SK-N-SH (cell line): ENCODE data around the gene CIBAR2. TPM values are rescaled to one million over a fixed set of nuclear protein-coding genes. Genes with fewer than 3 reads are reported as not detected.

Source experiments
- CTCF ChIA-PET: fragments of 300-600, 350-600 bp; formaldehyde crosslinking; extraction: SDS; loops from one replicate; lab custom pipeline; 2021; lab: Yijun Ruan, JAX
- POLR2A ChIA-PET: fragments of 350-600 bp; sonication (Branson Sonifier 250); formaldehyde crosslinking; extraction: SDS; loops from one replicate; lab custom pipeline; 2020; ENCODE audit warnings: antibody characterized with exemption, inconsistent platforms; lab: Yijun Ruan, JAX
- DNase-seq: peaks from one replicate; pipeline ENCODE4 v3.0.0; 2012
- H2AFZ ChIP-seq: fragments of 200-600 bp; sonication (generic); 2 replicates; pipeline ENCODE4 v1.8.1; 2016; ENCODE audit warnings: antibody characterized with exemption, mild to moderate bottlenecking, low read depth
- H3F3A ChIP-seq: fragments of 200-600 bp; sonication (generic); replicated peaks from 2 replicates; pipeline ENCODE3; 2016; ENCODE audit warnings: antibody characterized with exemption, mild to moderate bottlenecking; ENCODE audit not compliant: insufficient read depth
- H3K27ac ChIP-seq, 2 experiments: fragments of 200-500 bp in 1 of 2; fragments of 200-600 bp in 1 of 2; sonication (Bioruptor generic) in 1 of 2; sonication (generic), shearing (Covaris generic) in 1 of 2; 2 replicates each; pipeline versions ENCODE4 v1.5.1 to v1.6.1; 2014 to 2016; ENCODE audit warnings: low read depth in 2 of 2, inconsistent platforms in 1 of 2, low read length in 1 of 2, mild to moderate bottlenecking in 1 of 2, mixed read lengths in 1 of 2
- H3K27me3 ChIP-seq: fragments of 200-600 bp; sonication (generic), shearing (Covaris generic); 2 replicates; pipeline ENCODE4 v1.6.1; 2016; ENCODE audit warnings: mixed run types; ENCODE audit not compliant: insufficient read depth
- H3K36me3 ChIP-seq, 2 experiments: fragments of 200-500 bp in 1 of 2; fragments of 200-600 bp in 1 of 2; sonication (Bioruptor generic) in 1 of 2; sonication (generic) in 1 of 2; replicated peaks in 1 of 2; 2 replicates each; pipeline versions ENCODE3 to v1.5.1; 2014 to 2016; ENCODE audit warnings: low read length in 1 of 2, mild to moderate bottlenecking in 1 of 2; ENCODE audit not compliant: insufficient read depth in 2 of 2, control insufficient read depth in 1 of 2
- H3K4me1 ChIP-seq, 2 experiments: fragments of 200-500 bp in 1 of 2; fragments of 200-600 bp in 1 of 2; sonication (Bioruptor generic) in 1 of 2; sonication (generic), shearing (Covaris generic) in 1 of 2; 2 replicates each; pipeline versions ENCODE4 v1.5.1 to v1.6.1; 2014 to 2016; ENCODE audit warnings: low read depth in 1 of 2, low read length in 1 of 2, mixed run types in 1 of 2; ENCODE audit not compliant: insufficient read depth in 2 of 2, control insufficient read depth in 1 of 2
- H3K4me2 ChIP-seq: fragments of 200-600 bp; sonication (generic), shearing (Covaris generic); 2 replicates; pipeline ENCODE4 v1.6.1; 2017; ENCODE audit warnings: mixed run types
- H3K4me3 ChIP-seq, 2 experiments: fragments of 200-500 bp in 1 of 2; fragments of 200-600 bp in 1 of 2; sonication (Bioruptor generic) in 1 of 2; sonication (generic), shearing (Covaris generic) in 1 of 2; 2 replicates each; pipeline versions ENCODE4 v1.5.1 to v1.8.1; 2014 to 2016; ENCODE audit warnings: low read depth in 2 of 2, inconsistent platforms in 1 of 2, low read length in 1 of 2, mild to moderate bottlenecking in 1 of 2, mixed read lengths in 1 of 2, moderate library complexity in 1 of 2
- H3K79me2 ChIP-seq: fragments of 200-600 bp; sonication (generic); 2 replicates; pipeline ENCODE4 v1.8.1; 2017; ENCODE audit warnings: mild to moderate bottlenecking; ENCODE audit not compliant: insufficient read depth
- H3K9ac ChIP-seq: fragments of 200-600 bp; sonication (generic); 2 replicates; pipeline ENCODE4 v1.6.1; 2017; ENCODE audit warnings: mixed run types
- H3K9me2 ChIP-seq: fragments of 200-600 bp; sonication (generic); 2 replicates; pipeline ENCODE4 v1.6.1; 2017; ENCODE audit warnings: mixed run types
- H3K9me3 ChIP-seq: fragments of 200-600 bp; sonication (generic); 2 replicates; pipeline ENCODE4 v1.6.1; 2017; ENCODE audit warnings: mixed run types, mild to moderate bottlenecking, moderate library complexity
- H4K20me1 ChIP-seq: fragments of 200-600 bp; sonication (generic); 2 replicates; pipeline ENCODE4 v1.6.1; 2017; ENCODE audit warnings: mild to moderate bottlenecking, mixed run types; ENCODE audit not compliant: insufficient read depth
- CHD2 ChIP-seq: fragments of 150-350 bp; IDR thresholded peaks from 2 replicates; pipeline ENCODE4 v1.6.1; 2018; ENCODE audit warnings: low read length; ENCODE audit not compliant: partially characterized antibody
- ELF1 ChIP-seq: IDR thresholded peaks from 2 replicates; pipeline ENCODE4 v1.4.0; 2012
- EP300 ChIP-seq, 2 experiments: IDR thresholded peaks; 2 replicates each; pipeline versions ENCODE4 v1.4.0 to v1.6.1; 2012; ENCODE audit warnings: borderline replicate concordance in 1 of 2, low read depth in 1 of 2, low read length in 1 of 2
- EZH2phosphoT487 ChIP-seq: fragments of 200-600 bp; sonication (generic); IDR thresholded peaks from 2 replicates; pipeline ENCODE4 v1.6.1; 2017; ENCODE audit warnings: low read depth, mixed run types, mild to moderate bottlenecking, antibody characterized with exemption, moderate library complexity, borderline replicate concordance
- FOSL2 ChIP-seq: IDR thresholded peaks from 2 replicates; pipeline ENCODE4 v1.4.0; 2012; ENCODE audit warnings: low read depth, mild to moderate bottlenecking, moderate library complexity, borderline replicate concordance
- FOXM1 ChIP-seq: IDR thresholded peaks from 2 replicates; pipeline ENCODE4 v1.4.0; 2012; ENCODE audit warnings: low read depth, mild to moderate bottlenecking
- MEF2A ChIP-seq: IDR thresholded peaks from 2 replicates; pipeline ENCODE4 v1.4.0; 2012; ENCODE audit warnings: low read depth, borderline replicate concordance
- NFIC ChIP-seq: IDR thresholded peaks from 2 replicates; pipeline ENCODE4 v1.4.0; 2012; ENCODE audit warnings: borderline replicate concordance
- PBX3 ChIP-seq: IDR thresholded peaks from 2 replicates; pipeline ENCODE4; 2012
- POLR2AphosphoS5 ChIP-seq: IDR thresholded peaks from 2 replicates; pipeline ENCODE4 v1.6.1; 2012; ENCODE audit warnings: low read depth, low read length
- RAD21 ChIP-seq: IDR thresholded peaks from 2 replicates; pipeline ENCODE4 v1.6.1; 2012; ENCODE audit warnings: mild to moderate bottlenecking, low read length
- SIN3A ChIP-seq: IDR thresholded peaks from 2 replicates; pipeline ENCODE4 v1.6.1; 2012; ENCODE audit warnings: low read depth, mild to moderate bottlenecking, low read length, moderate library complexity, borderline replicate concordance
- TAF1 ChIP-seq: IDR thresholded peaks from 2 replicates; pipeline ENCODE4 v1.6.1; 2012; ENCODE audit warnings: low read depth, mild to moderate bottlenecking, low read length, moderate library complexity, borderline replicate concordance
- TCF12 ChIP-seq: IDR thresholded peaks from 2 replicates; pipeline ENCODE4 v1.4.0; 2012
- USF1 ChIP-seq: IDR thresholded peaks from 2 replicates; pipeline ENCODE4 v1.4.0; 2012; ENCODE audit warnings: low read depth, borderline replicate concordance
- USF2 ChIP-seq: fragments of 150-350 bp; IDR thresholded peaks from 2 replicates; pipeline ENCODE4 v1.6.1; 2017; ENCODE audit warnings: antibody characterized with exemption, low read length, low read depth, borderline replicate concordance
- WGBS: methylation state at CpG from one replicate; pipeline ENCODE4 v1.1.6; 2017; ENCODE audit warnings: low lambda C conversion rate; 5-methylcytosine and 5-hydroxymethylcytosine counted together
- polyA plus RNA-seq, 3 experiments: library from polyadenylated mRNA; depleted of rRNA; stranded (reverse); fragments of >200 nt; gene quantifications; 2 replicates each; pipeline ENCODE4 v1.2.3, GENCODE V29; 2012
- TF ChIP-seq, protein P1 (sequence below): IDR thresholded peaks from 2 replicates; pipeline ENCODE4 v1.4.0; 2012; ENCODE audit warnings: low read depth
- TF ChIP-seq, protein P2 (sequence below): fragments of 200-600 bp; sonication (generic); IDR thresholded peaks from 2 replicates; pipeline ENCODE4 v1.6.1; 2017; ENCODE audit warnings: antibody characterized with exemption, mild to moderate bottlenecking, moderate library complexity
- TF ChIP-seq, protein P3 (sequence below): fragments of 150-350 bp; IDR thresholded peaks from 2 replicates; pipeline ENCODE4 v1.6.1; 2016; ENCODE audit warnings: mild to moderate bottlenecking, low read depth, low read length

CIBAR2 gene
- polyA plus RNA-seq, 1 of the 3 experiments (the other 2 are of a cell fraction) = 0.15 TPM

DNA sequence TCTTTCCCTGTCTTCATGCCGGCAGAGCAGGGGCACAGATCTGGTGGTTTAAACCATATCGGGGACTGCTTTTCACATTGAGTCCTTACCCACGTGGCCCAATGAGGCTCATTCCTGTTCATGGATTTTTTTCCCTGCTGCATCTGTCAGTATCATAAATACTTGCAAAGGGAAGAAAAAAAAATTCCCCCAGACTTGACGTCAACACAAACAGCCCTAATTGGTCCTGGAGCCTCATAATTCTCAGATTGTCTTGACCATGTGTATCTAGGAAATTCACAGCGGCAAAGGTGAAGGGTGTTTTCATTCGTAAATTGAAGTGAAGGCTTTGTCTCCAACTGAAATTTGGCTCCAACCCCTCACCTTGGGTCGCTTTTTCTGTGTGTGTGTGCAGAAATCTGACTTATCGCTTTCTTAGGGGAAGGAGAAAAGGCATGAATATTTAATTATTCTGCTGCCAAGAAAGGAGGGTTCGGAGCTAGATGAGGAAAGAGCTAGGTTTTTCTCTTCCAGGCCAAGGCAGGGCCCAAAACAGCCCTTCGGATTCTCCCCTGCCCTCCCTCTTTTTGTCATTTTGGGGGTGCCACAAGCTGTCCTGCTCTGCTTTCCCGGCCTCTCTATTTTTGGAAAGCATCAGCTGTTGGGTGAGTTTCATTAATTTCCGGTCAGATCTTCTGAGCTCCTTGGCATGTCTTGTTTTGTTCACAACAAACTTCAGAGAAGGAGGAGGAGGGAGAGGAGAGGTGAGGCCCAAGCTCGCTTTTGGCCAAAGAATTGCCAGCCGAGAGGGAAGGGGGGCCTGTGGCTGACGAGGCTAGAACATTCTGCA, 17.8 kb upstream of the CIBAR2 start:
- Histone ChIP-seq H3K36me3 (no peaks in the 10 kb centered on the region), H4K20me1 (no peaks in the 10 kb centered on the region), H2AFZ (no peak overlapping the region), H3F3A (peaks cover 7% of the 10 kb centered on the region), H3K4me1 (peaks cover 16 to 22% of the 10 kb centered on the region in 2 experiments; a peak in 3 of 4 replicates), H3K9me2 (no peaks in the 10 kb centered on the region), H3K9me3 (no peaks in the 10 kb centered on the region), H3K4me2 (no peak overlapping the region), H3K27me3 (no peaks in the 10 kb centered on the region), H3K27ac (no peak overlapping the region), H3K9ac (no peak overlapping the region), H3K79me2 (no peaks in the 10 kb centered on the region), H3K4me3 (no peak overlapping the region)
- TF ChIP-seq MEF2A (no peak), TAF1 (no peak), RAD21 (no peak), TCF12 (no peak), CHD2 (no peak), ELF1 (no peak), FOSL2 (no peak), SIN3A (no peak), FOXM1 (no peak), POLR2AphosphoS5 (no peak), EZH2phosphoT487 (no peak), EP300 (IDR thresholded peaks at IDR 0.05; ENCODE audit: borderline replicate concordance in 1 of 2, low read depth in 1 of 2, low read length in 1 of 2) (no peak), NFIC (no peak), PBX3 (no peak), USF2 (no peak), USF1 (no peak)
- TF ChIP-seq, protein P1, sequence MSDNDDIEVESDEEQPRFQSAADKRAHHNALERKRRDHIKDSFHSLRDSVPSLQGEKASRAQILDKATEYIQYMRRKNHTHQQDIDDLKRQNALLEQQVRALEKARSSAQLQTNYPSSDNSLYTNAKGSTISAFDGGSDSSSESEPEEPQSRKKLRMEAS = no peak
- TF ChIP-seq, protein P2, sequence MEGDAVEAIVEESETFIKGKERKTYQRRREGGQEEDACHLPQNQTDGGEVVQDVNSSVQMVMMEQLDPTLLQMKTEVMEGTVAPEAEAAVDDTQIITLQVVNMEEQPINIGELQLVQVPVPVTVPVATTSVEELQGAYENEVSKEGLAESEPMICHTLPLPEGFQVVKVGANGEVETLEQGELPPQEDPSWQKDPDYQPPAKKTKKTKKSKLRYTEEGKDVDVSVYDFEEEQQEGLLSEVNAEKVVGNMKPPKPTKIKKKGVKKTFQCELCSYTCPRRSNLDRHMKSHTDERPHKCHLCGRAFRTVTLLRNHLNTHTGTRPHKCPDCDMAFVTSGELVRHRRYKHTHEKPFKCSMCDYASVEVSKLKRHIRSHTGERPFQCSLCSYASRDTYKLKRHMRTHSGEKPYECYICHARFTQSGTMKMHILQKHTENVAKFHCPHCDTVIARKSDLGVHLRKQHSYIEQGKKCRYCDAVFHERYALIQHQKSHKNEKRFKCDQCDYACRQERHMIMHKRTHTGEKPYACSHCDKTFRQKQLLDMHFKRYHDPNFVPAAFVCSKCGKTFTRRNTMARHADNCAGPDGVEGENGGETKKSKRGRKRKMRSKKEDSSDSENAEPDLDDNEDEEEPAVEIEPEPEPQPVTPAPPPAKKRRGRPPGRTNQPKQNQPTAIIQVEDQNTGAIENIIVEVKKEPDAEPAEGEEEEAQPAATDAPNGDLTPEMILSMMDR = no peak
- TF ChIP-seq, protein P3, sequence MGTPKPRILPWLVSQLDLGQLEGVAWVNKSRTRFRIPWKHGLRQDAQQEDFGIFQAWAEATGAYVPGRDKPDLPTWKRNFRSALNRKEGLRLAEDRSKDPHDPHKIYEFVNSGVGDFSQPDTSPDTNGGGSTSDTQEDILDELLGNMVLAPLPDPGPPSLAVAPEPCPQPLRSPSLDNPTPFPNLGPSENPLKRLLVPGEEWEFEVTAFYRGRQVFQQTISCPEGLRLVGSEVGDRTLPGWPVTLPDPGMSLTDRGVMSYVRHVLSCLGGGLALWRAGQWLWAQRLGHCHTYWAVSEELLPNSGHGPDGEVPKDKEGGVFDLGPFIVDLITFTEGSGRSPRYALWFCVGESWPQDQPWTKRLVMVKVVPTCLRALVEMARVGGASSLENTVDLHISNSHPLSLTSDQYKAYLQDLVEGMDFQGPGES = no peak
- 77% methylated on average over 15 of the region's 15 CpGs for WGBS
- CTCF ChIA-PET = interaction anchor here (0.7 to 2.7 kb wide), 4 partner anchors 15 to 115 kb away, joined by 3 to 17 read pairs (median 4); no protein-coding TSS in a partner anchor
- POLR2A ChIA-PET = no interaction called here
- no peak for DNase-seq
